ENCODE measurements around the gene GPC6. TPM values are rescaled to one million over a fixed set of nuclear protein-coding genes. Genes with fewer than 3 reads are reported as not detected.

Gene GPC6
- total and polyA plus RNA-seq, 2 donors (not counting 3 experiments of a cell fraction or from before 2014, with no cell fraction given): 0.01 TPM; not detected in 1

- Histone ChIP-seq H3K9ac (replicated peaks; ENCODE audit: extremely low read depth, insufficient read depth, low read length) (no peak overlapping the region), H2AFZ (ENCODE audit: low read depth, low read length) (no peak overlapping the region), H3K27me3 (ENCODE audit: control insufficient read depth in 2 of 2, insufficient read depth in 2 of 2, low read length in 2 of 2) (no peaks in the 10 kb centered on the region), H4K20me1 (replicated peaks; ENCODE audit: control insufficient read depth, extremely low read depth, insufficient read depth, low read length) (no peaks in the 10 kb centered on the region), H3K4me3 (replicated peaks in 1 of 3; ENCODE audit: insufficient read depth in 1 of 3, low read depth in 1 of 3, low read length in 3 of 3) (no peak overlapping the region), H3K79me2 (ENCODE audit: control insufficient read depth, insufficient read depth, low read length) (no peaks in the 10 kb centered on the region), H3K4me1 (ENCODE audit: control insufficient read depth, extremely low read depth, insufficient read depth, low read length) (no peaks in the 10 kb centered on the region), H3K36me3 (ENCODE audit: control insufficient read depth in 2 of 2, extremely low read depth in 1 of 2, insufficient read depth in 2 of 2, low read length in 2 of 2) (no peaks in the 10 kb centered on the region), H3K9me1 (replicated peaks; ENCODE audit: control insufficient read depth, extremely low read depth, insufficient read depth, low read length) (no peaks in the 10 kb centered on the region), H3K4me2 (ENCODE audit: insufficient read depth, low read length) (no peak overlapping the region), H3K9me3 (replicated peaks; ENCODE audit: control insufficient read depth, insufficient read depth, low read length) (no peaks in the 10 kb centered on the region), H3K27ac (ENCODE audit: insufficient read depth, low read depth, low read length) (no peak overlapping the region)
- CTCF ChIA-PET: no interaction called here
- POLR2A ChIA-PET: no interaction called here
- dilution Hi-C loops (cut with MboI; ENCODE audit: extremely low pct_ligation_motif_present, low sequenced_read_pairs): no loop called here
- FAIRE-seq (no peak), DNase-seq (ENCODE audit: low read depth, low spot score) (no peak)
- BruUV-seq (replicated peaks): no TSS peak
- TF ChIP-seq POLR2A (IDR thresholded peaks at IDR 0.05; ENCODE audit: low read depth, low read length) (no peak), EZH2 (IDR thresholded peaks at IDR 0.05; ENCODE audit: borderline replicate concordance, low read depth, low read length, severe bottlenecking) (no peak), MYC (IDR thresholded peaks at IDR 0.05; ENCODE audit: low read depth, low read length) (no peak), FOS (IDR thresholded peaks at IDR 0.05; ENCODE audit: borderline replicate concordance, insufficient read depth, low read length) (no peak), GATA2 (IDR thresholded peaks at IDR 0.05; ENCODE audit: insufficient read depth, insufficient read length, low read depth, low read length) (no peak), JUN (IDR thresholded peaks at IDR 0.05; ENCODE audit: borderline replicate concordance, insufficient read depth, insufficient read length, low read depth) (no peak), POLR2AphosphoS5 (IDR thresholded peaks at IDR 0.05; ENCODE audit: insufficient read depth, low read depth, low read length) (no peak)
- TF ChIP-seq, protein P1, sequence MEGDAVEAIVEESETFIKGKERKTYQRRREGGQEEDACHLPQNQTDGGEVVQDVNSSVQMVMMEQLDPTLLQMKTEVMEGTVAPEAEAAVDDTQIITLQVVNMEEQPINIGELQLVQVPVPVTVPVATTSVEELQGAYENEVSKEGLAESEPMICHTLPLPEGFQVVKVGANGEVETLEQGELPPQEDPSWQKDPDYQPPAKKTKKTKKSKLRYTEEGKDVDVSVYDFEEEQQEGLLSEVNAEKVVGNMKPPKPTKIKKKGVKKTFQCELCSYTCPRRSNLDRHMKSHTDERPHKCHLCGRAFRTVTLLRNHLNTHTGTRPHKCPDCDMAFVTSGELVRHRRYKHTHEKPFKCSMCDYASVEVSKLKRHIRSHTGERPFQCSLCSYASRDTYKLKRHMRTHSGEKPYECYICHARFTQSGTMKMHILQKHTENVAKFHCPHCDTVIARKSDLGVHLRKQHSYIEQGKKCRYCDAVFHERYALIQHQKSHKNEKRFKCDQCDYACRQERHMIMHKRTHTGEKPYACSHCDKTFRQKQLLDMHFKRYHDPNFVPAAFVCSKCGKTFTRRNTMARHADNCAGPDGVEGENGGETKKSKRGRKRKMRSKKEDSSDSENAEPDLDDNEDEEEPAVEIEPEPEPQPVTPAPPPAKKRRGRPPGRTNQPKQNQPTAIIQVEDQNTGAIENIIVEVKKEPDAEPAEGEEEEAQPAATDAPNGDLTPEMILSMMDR (IDR thresholded peaks at IDR 0.05; ENCODE audit: extremely low read depth in 1 of 2, insufficient read depth in 1 of 2, low read depth in 1 of 2, low read length in 2 of 2): no peak
- TF ChIP-seq, protein P2, sequence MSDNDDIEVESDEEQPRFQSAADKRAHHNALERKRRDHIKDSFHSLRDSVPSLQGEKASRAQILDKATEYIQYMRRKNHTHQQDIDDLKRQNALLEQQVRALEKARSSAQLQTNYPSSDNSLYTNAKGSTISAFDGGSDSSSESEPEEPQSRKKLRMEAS (IDR thresholded peaks at IDR 0.05; ENCODE audit: insufficient read depth, insufficient read length): no peak
- intact Hi-C loops (cut with micrococcal nuclease): no loop called here
Observed at GRCh38 chr13:93775507-93776108, 549.0 kb downstream of the GPC6 start.

All from endothelial cell of umbilical vein (primary cell).